Hepatocyte (in vitro differentiated cells): ENCODE data around the gene MAP3K6.

ENCODE experiments used
- CTCF ChIP-seq: fragments of 200-600 bp; sonication (generic); IDR thresholded peaks from 2 replicates; pipeline ENCODE4 v1.5.1; 2016; ENCODE audit warnings: antibody characterized with exemption, mild to moderate bottlenecking; ENCODE audit not compliant: poor library complexity
- EZH2 ChIP-seq: fragments of 200-600 bp; sonication (generic); IDR thresholded peaks from 2 replicates; pipeline ENCODE4 v1.6.1; 2016; ENCODE audit warnings: antibody characterized with exemption, mild to moderate bottlenecking, borderline replicate concordance

DNA sequence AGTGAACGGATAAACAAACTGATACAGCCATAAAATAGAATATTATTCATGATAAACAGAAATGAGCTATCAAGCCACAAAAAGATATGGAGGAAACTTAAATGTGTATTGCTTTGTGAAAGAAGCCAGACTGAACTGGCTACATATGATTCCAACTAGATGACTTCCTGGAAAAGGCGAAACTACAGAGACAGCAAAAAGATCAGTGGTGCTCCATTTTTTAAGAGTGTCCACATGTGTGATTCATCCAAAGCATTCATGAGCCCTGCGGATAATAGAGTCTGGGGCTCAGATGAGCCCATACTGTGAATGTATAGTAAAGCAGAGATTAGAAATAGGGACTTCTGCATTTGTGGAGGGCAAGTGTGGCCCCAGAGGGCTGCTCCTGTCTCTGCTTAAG lies 52.6 kb downstream of the MAP3K6 start:
- TF ChIP-seq CTCF (no peak), EZH2 (no peak)
